Measurements from ENCODE around the gene PPP2R3A.
A peak's percentile ranks its signal among the peaks of the same experiment; 100 is the strongest.

The PPP2R3A gene

GRCh38 chr3:135980343-135980742 is 14.8 kb downstream of the PPP2R3A start:
- DNase-seq (ENCODE audit: low spot score): no peak
- no peak for TF ChIP-seq CTCF (IDR thresholded peaks at IDR 0.05; ENCODE audit: poor library complexity, severe bottlenecking)
- peaks cover 20% of the 10 kb centered on the region for H3K4me1 ChIP-seq (ENCODE audit: insufficient read depth, poor library complexity, severe bottlenecking)

DNA sequence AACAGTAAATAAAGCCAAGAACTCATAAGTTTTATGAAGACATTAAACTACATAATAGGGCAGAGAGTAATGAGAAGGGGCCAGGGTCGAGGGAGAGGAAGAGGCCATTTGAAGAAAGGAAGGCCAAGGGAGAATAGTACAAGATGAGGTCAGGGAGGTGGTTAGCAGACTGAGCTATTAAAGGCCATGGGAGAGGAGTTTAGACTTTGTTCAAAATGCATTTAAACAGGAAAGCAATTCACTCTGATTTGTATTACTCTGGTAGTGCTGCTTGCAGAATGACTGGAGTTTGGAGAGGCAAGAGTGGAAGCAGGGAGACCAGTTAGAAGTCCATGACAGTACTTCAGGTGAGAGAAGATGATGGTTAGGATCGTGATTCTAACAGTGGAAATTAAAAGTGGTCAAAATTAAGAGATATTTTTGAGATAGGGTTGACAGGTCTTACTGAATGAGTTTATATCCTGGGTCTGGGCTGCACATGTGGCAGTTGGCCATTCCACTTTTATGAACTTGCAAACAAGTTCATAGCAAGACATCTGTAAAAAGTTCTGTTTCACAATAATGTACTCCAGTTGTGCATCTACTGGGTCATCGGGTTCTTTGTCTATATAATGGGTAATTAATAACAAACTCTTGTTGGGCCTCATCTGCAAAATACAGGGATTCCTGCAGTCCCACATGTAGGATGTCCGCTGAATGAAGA is 16.3 kb downstream of the PPP2R3A start:
- no peak for ATAC-seq (ENCODE audit: low read depth)
- H3K27ac ChIP-seq (ENCODE audit: poor library complexity, severe bottlenecking): peak overlapping the region; percentile 66
- H3K9me3 ChIP-seq (ENCODE audit: severe bottlenecking): no peaks in the 10 kb centered on the region
- H3K4me3 ChIP-seq (ENCODE audit: severe bottlenecking): no peak overlapping the region
- peaks cover 20% of the 10 kb centered on the region for H3K4me1 ChIP-seq (ENCODE audit: insufficient read depth, poor library complexity, severe bottlenecking)
- no peak for DNase-seq (ENCODE audit: low spot score)
- no peaks in the 10 kb centered on the region for H3K36me3 ChIP-seq (ENCODE audit: low read depth)
- no peaks in the 10 kb centered on the region for H3K27me3 ChIP-seq (ENCODE audit: insufficient read depth, poor library complexity, severe bottlenecking)
- no peak for TF ChIP-seq CTCF (IDR thresholded peaks at IDR 0.05; ENCODE audit: poor library complexity, severe bottlenecking)

More at GRCh38 chr3:135980343-135980742, 14.8 kb downstream of the PPP2R3A start:
- Histone ChIP-seq H3K9me3 (ENCODE audit: severe bottlenecking) (no peaks in the 10 kb centered on the region), H3K27me3 (ENCODE audit: insufficient read depth, poor library complexity, severe bottlenecking) (no peaks in the 10 kb centered on the region), H3K36me3 (ENCODE audit: low read depth) (no peaks in the 10 kb centered on the region), H3K4me3 (ENCODE audit: severe bottlenecking) (no peak overlapping the region), H3K27ac (ENCODE audit: poor library complexity, severe bottlenecking) (no peak overlapping the region)
- no peak for ATAC-seq (ENCODE audit: low read depth)

DNA sequence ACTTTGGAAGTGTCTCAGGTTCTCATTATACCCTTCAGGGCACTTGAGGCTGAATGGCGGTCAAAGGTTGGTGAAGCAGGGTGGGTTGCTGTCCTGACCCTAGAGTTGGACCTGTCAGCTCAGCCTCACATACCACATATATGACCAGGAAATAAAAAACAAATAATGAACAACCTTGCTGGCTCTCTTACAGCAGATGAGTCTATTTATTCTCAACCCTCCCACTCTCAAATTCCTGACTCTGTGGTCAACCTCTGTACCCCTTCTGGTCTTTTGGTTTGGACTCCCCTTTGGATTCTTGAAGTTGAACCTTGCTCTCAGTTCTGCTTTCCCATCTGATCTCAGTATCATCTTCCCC is 16.9 kb downstream of the PPP2R3A start:
- H3K27me3 ChIP-seq (ENCODE audit: insufficient read depth, poor library complexity, severe bottlenecking): no peaks in the 10 kb centered on the region
- TF ChIP-seq CTCF (IDR thresholded peaks at IDR 0.05; ENCODE audit: poor library complexity, severe bottlenecking): no peak
- H3K9me3 ChIP-seq (ENCODE audit: severe bottlenecking): no peaks in the 10 kb centered on the region
- peak; percentile 56 for ATAC-seq (ENCODE audit: low read depth)
- H3K36me3 ChIP-seq (ENCODE audit: low read depth): no peaks in the 10 kb centered on the region
- peak overlapping the region; percentile 66 for H3K27ac ChIP-seq (ENCODE audit: poor library complexity, severe bottlenecking)
- H3K4me3 ChIP-seq (ENCODE audit: severe bottlenecking): no peak overlapping the region
- DNase-seq (ENCODE audit: low spot score): no peak
- peaks cover 20% of the 10 kb centered on the region for H3K4me1 ChIP-seq (ENCODE audit: insufficient read depth, poor library complexity, severe bottlenecking)

DNA sequence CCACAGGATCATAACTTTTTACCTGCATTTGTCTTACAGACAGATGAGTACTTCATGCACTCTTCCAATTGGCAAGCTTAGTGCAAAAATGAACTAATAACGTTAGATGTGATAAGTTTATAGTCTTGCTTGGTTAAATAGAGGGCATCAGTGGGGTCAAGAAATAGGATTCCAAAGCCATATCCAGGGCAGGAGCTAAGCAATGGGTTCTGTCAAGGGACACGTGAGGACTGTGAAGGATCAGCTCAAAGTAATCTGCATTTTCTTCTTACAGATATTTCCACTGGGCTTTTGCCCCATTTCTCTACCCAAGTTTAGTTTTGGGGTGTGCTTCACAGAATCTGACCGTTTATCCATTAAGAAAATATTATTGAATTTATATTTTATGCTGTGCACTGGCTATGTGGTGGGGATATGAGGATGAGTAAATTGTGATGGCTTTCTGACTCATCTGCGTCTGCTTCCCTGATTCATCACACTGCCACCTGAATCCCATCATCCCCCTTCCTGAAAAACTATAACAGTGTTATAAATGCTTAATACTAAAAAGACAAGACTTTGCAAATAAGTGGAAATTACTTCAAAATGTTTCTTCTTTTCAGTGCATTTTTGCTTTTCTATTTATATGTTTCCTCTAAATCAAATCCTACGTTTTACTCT is 17.5 kb downstream of the PPP2R3A start:
- H3K27me3 ChIP-seq (ENCODE audit: insufficient read depth, poor library complexity, severe bottlenecking): no peaks in the 10 kb centered on the region
- no peak overlapping the region for H3K4me3 ChIP-seq (ENCODE audit: severe bottlenecking)
- TF ChIP-seq CTCF (IDR thresholded peaks at IDR 0.05; ENCODE audit: poor library complexity, severe bottlenecking): no peak
- peaks cover 20% of the 10 kb centered on the region for H3K4me1 ChIP-seq (ENCODE audit: insufficient read depth, poor library complexity, severe bottlenecking)
- ATAC-seq (ENCODE audit: low read depth): peak; percentile 97
- H3K27ac ChIP-seq (ENCODE audit: poor library complexity, severe bottlenecking): peak overlapping the region; percentile 66
- no peaks in the 10 kb centered on the region for H3K36me3 ChIP-seq (ENCODE audit: low read depth)
- no peaks in the 10 kb centered on the region for H3K9me3 ChIP-seq (ENCODE audit: severe bottlenecking)
- no peak for DNase-seq (ENCODE audit: low spot score)

DNA sequence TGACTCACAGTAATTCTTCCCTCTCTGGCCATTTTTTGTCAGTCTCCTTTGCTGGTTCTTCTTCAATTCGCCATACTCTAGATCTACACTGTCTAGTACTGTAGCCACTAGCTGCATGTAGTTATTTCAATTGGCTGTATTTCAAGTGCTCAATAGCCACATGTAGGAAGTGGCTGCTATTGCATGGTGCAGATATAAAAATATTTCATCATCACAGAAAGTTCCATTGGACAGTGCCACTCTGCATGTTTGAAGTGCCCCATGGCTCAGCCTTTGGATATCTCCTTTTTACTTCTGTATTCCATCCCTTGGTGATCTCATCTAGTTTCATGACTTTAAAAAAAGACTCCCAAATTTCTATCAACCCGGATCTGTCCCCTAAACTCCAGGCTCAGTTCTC is 22.1 kb downstream of the PPP2R3A start:
- no peaks in the 10 kb centered on the region for H3K27me3 ChIP-seq (ENCODE audit: insufficient read depth, poor library complexity, severe bottlenecking)
- H3K4me3 ChIP-seq (ENCODE audit: severe bottlenecking): no peak overlapping the region
- TF ChIP-seq CTCF (IDR thresholded peaks at IDR 0.05; ENCODE audit: poor library complexity, severe bottlenecking): no peak
- DNase-seq (ENCODE audit: low spot score) (no peak), ATAC-seq (ENCODE audit: low read depth) (no peak)
- H3K9me3 ChIP-seq (ENCODE audit: severe bottlenecking): no peaks in the 10 kb centered on the region
- no peak overlapping the region for H3K27ac ChIP-seq (ENCODE audit: poor library complexity, severe bottlenecking)
- peaks cover 28% of the 10 kb centered on the region for H3K4me1 ChIP-seq (ENCODE audit: insufficient read depth, poor library complexity, severe bottlenecking)
- no peaks in the 10 kb centered on the region for H3K36me3 ChIP-seq (ENCODE audit: low read depth)
